Muscle of leg (tissue), 11 donors: ENCODE data around the gene UGT3A2. TPM values are rescaled to one million over a fixed set of nuclear protein-coding genes. Genes with fewer than 3 reads are reported as not detected.

Source experiments
- DNase-seq: peaks from one replicate; pipeline ENCODE4 v3.0.0; 2013
- H3K27ac ChIP-seq: one replicate; pipeline ENCODE4 v1.5.1; 2013; ENCODE audit warnings: mild to moderate bottlenecking, low read length, control low read depth
- H3K27me3 ChIP-seq: one replicate; pipeline ENCODE4 v1.6.1; 2013; ENCODE audit warnings: low read length; ENCODE audit not compliant: control insufficient read depth, insufficient read depth
- H3K36me3 ChIP-seq: one replicate; pipeline ENCODE4 v1.6.1; 2013; ENCODE audit warnings: low read length; ENCODE audit not compliant: control insufficient read depth, insufficient read depth
- H3K4me1 ChIP-seq: one replicate; pipeline ENCODE4 v1.6.1; 2013; ENCODE audit warnings: low read length; ENCODE audit not compliant: control insufficient read depth, insufficient read depth
- H3K4me3 ChIP-seq: one replicate; pipeline ENCODE4 v1.5.1; 2013; ENCODE audit warnings: low read length, control low read depth
- H3K9me3 ChIP-seq: replicated peaks from 2 replicates; pipeline ENCODE4 v1.6.1; 2013; ENCODE audit warnings: low read depth, low read length; ENCODE audit not compliant: control insufficient read depth
- WGBS: methylation state at CpG from one replicate; pipeline ENCODE4 v1.1.5; 2013; ENCODE audit warnings: missing lambda C conversion rate; ENCODE audit not compliant: insufficient coverage; 5-methylcytosine and 5-hydroxymethylcytosine counted together
- polyA plus RNA-seq, 8 donors: library from polyadenylated mRNA; unstranded; fragments of 120-200 nt; gene quantifications; one replicate each; pipeline versions ENCODE4 v1.2.1 to v1.2.3, GENCODE V29; 2013; ENCODE audit warnings: inconsistent platforms in 1 of 8, low replicate concordance in 1 of 8; ENCODE audit not compliant: insufficient read length in 8 of 8, insufficient read depth in 1 of 8
- total RNA-seq: library from RNA; stranded (reverse); fragments of 120-200 nt; gene quantifications from one replicate; pipeline ENCODE4 v1.2.4, GENCODE V29; 2013

The UGT3A2 gene
- total and polyA plus RNA-seq, 9 donors: 0.33 to 0.69 (median 0.50) TPM

DNA sequence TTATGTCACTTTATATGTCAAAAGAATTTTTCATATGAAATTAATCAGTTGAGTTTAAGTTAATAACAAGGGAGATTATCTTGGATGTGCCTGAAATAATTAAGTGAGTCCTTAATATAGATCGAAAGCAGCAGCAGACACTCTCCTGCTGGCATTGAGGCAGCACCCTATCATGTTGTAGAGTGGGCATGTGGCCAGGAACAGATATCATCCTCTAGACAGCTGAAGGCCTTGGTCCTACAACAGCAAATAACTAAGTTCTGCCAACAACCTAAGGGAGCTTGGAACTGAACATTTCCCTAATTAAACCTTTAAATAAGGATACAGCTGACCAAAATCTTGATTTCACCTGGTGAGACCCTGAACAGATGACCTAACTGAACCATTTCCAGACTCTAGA is 49.7 kb downstream of the UGT3A2 start:
- peak; percentile 68 for DNase-seq
- Histone ChIP-seq H3K4me3 (no peak overlapping the region), H3K27me3 (no peaks in the 10 kb centered on the region), H3K4me1 (peaks cover 2% of the 10 kb centered on the region), H3K27ac (no peak overlapping the region), H3K9me3 (peaks cover 21% of the 10 kb centered on the region), H3K36me3 (no peaks in the 10 kb centered on the region)
- no CpG with 5 or more reads among the region's 1 CpG for WGBS

DNA sequence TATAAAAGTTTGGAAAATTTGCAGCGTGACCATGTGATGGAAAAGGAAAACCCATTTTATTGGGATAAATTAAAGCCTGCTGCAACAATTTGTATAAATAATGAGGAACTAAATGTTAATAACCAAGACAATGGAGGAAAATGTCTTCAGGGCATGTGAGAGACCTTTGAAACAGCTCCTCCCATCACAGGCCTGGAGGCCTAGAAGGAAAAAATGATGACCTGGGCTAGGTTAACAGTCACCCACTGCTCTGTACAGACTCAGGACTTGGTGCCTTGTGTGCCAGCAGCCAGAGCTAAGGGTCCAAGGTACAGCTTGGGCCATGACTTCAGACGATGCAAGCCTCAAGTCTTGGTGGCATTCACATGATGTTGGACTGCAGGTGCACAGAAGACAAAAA is 53.5 kb downstream of the UGT3A2 start:
- no peak overlapping the region for H3K4me3 ChIP-seq
- H3K36me3 ChIP-seq: no peaks in the 10 kb centered on the region
- no peak for DNase-seq
- H3K9me3 ChIP-seq: peaks cover 27% of the 10 kb centered on the region
- H3K4me1 ChIP-seq: peaks cover 2% of the 10 kb centered on the region
- H3K27ac ChIP-seq: no peak overlapping the region
- no peaks in the 10 kb centered on the region for H3K27me3 ChIP-seq
- WGBS: 86% methylated on average over 2 of the region's 2 CpGs

DNA sequence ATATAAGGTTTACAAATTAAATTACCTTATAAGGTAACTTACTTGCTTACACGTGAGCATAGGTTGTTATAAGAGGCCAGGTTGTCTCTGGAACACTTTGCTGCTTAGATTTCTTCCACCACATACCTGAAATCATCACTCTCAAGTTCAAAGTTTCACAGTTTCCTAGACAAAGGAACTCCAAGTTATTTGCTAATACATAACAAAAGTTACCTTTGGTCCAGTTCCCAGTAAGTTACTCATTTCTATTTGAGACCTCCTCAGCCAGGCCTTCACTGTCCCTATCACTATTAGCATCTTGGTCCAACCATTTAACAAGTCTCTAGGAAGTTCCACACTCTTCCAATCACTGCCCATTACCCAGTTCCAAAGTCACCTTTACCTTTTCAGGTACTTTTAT is 57.0 kb downstream of the UGT3A2 start:
- Histone ChIP-seq H3K4me1 (no peaks in the 10 kb centered on the region), H3K9me3 (peaks cover 16% of the 10 kb centered on the region), H3K27ac (no peak overlapping the region), H3K36me3 (no peaks in the 10 kb centered on the region), H3K4me3 (no peak overlapping the region), H3K27me3 (no peaks in the 10 kb centered on the region)
- WGBS: no CpG with 5 or more reads among the region's 1 CpG
- DNase-seq: no peak

DNA sequence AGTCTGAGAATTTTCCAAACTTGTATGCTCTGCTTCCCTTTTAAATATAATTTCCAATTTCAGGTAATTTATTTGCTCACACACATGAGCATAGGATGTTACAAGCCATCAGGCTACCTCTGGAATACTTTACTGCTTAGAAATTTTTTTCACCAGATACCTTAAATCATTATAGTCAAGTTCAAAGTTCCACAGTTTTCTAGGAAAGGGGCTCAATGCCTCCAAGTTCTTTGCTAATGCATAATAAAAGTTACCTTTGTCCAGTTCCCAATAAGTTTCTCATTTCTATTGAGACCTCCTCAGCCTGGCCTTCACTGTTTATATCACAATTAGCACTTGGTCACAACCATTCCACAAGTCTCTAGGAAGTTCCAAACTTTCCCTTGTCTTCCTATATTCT is 59.3 kb downstream of the UGT3A2 start:
- peaks cover 6% of the 10 kb centered on the region for H3K9me3 ChIP-seq
- no peak for DNase-seq
- H3K4me3 ChIP-seq: no peak overlapping the region
- no peaks in the 10 kb centered on the region for H3K27me3 ChIP-seq
- no peaks in the 10 kb centered on the region for H3K36me3 ChIP-seq
- H3K4me1 ChIP-seq: no peaks in the 10 kb centered on the region
- no peak overlapping the region for H3K27ac ChIP-seq

DNA sequence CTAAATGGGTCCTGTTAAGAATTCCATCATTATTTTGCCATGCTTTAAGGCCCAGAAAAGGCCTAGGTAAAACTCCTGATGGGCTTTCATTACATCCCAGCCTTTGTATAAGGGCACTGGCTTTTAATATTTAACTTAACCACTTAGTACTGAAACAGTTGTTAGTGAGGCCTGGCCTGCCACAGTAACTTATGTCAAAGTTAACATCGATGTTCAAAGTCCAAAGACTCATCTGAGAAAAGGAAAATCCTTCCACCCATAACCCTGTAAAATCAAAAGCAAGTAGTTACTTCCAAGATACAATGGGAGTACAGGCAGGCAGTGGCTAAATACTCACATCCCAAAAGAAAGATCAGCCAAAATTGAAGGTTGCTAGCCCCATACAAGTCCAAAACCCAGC is 60.5 kb downstream of the UGT3A2 start:
- no peak overlapping the region for H3K27ac ChIP-seq
- H3K9me3 ChIP-seq: peaks cover 6% of the 10 kb centered on the region
- H3K4me3 ChIP-seq: no peak overlapping the region
- no peak for DNase-seq
- no peaks in the 10 kb centered on the region for H3K4me1 ChIP-seq
- H3K27me3 ChIP-seq: no peaks in the 10 kb centered on the region
- H3K36me3 ChIP-seq: no peaks in the 10 kb centered on the region
- no CpG with 5 or more reads among the region's 1 CpG for WGBS

DNA sequence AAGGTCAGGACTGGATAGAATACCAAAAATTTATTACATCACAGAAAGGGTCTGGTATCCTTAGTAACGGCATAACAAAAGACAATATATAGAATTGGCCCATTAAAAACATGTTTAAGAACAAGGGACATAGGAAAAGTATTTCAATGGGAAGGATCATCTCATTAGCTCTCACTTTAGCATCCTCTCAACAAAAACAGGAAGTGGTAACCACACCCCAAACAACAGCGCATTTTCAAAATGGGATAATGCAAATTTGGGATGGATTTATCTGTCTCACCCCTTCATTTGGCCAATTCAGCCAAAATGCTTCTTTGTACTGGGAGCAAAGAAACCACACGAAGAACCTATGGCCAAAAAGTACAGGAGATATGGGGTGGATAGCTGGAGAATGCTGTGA is 65.7 kb downstream of the UGT3A2 start:
- Histone ChIP-seq H3K9me3 (no peaks in the 10 kb centered on the region), H3K4me1 (no peaks in the 10 kb centered on the region)
- 38% methylated on average over 1 of the region's 3 CpGs for WGBS

DNA sequence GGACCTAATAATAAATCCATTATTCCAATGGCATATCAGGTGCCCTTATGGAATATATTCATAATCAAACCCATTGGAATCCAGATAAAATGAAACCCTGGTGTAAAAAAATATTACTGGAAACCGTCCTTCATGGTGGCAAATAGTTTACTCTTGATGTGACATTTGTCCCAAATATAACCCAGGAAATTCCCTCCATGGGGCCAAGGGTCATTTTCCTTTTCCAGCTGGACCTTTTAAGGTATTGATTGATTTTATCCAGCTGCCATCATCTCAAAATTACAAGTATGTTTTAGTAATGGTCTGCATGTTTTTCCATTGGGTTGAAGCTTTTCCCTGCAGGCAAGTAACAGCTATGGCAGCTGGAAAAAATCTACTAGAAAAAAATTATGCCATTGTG is 67.1 kb downstream of the UGT3A2 start:
- Histone ChIP-seq H3K4me1 (no peaks in the 10 kb centered on the region), H3K27ac (no peak overlapping the region), H3K36me3 (no peaks in the 10 kb centered on the region), H3K9me3 (no peaks in the 10 kb centered on the region), H3K27me3 (no peaks in the 10 kb centered on the region), H3K4me3 (no peak overlapping the region)
- no peak for DNase-seq
- WGBS: no CpG with 5 or more reads among the region's 1 CpG

More for the DNA sequence above, 65.7 kb downstream of the UGT3A2 start:
- no peak overlapping the region for H3K4me3 ChIP-seq
- no peak for DNase-seq
- H3K27ac ChIP-seq: no peak overlapping the region
- no peaks in the 10 kb centered on the region for H3K36me3 ChIP-seq
- no peaks in the 10 kb centered on the region for H3K27me3 ChIP-seq

DNA sequence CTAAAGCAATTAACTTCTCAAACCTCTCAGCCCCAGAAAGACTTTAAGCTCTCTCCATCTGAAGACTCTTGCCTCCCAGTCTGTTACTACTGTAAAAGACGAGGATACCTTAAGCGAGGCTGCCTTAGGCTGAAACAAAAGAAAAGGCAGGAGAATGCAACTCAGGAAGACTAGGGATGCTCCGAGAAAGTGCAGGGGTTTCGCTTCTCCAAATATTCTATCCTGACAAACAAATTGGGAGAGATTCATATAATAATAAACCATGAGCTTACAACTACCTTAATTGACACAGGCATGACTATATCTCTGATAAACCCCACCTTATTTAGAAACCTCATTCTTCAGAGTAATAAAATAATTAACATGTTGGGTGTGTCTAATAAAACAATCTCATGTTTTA is 70.6 kb downstream of the UGT3A2 start:
- 92% methylated on average over 2 of the region's 4 CpGs for WGBS

DNA sequence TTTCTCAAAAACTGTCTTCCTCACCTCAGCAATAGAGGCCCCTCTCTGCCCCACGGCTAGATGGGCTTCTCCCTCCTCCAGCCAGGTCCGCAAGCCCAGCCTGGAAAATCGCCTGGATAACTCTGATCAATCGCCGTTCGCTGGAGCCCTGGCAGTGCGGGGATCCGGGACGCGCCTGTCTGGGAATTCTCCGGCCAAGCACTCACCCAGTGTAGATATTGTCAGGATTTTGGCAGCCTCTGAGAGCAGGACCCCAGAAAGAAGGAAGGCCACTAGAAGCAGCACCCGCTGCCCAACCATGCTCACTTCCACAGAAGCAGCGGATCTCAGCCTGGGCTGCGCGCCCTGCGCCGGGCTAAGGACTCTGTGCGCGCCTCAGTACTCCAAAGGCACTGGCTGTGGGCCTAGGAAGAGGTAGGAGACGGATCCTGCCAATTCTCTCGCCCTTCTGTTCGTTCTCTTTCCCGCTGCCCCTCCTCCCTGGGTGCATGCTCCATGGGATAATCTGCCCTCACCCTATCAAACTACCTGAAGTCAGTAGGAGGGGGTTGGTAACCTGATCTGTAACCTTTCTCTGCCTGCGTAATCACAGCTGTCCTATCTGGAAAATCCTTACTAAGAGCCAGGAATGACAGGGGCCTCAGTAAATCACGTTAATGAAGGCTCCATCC is 75.6 kb downstream of the UGT3A2 start, which contains the start of gene UGT3A1:
TSS of gene UGT3A1 (minus strand) at position 450 of the 671 bp plus-strand sequence. CDS start at position 300, 150 bp downstream.
- DNase-seq: peak; percentile 66
- 1% methylated on average over 12 of the region's 25 CpGs for WGBS
- H3K27ac ChIP-seq: peak within 1 kb of the TSS; percentile 66
- peak within 1 kb of the TSS; percentile 31 for H3K4me3 ChIP-seq
- H3K9me3 ChIP-seq: no peaks in the 10 kb centered on the region
- peaks cover 3% of the 10 kb centered on the region for H3K27me3 ChIP-seq
- H3K4me1 ChIP-seq: no peaks in the 10 kb centered on the region
- no peaks in the 10 kb centered on the region for H3K36me3 ChIP-seq

More for the DNA sequence above, 70.6 kb downstream of the UGT3A2 start:
- Histone ChIP-seq H3K4me1 (no peaks in the 10 kb centered on the region), H3K9me3 (no peaks in the 10 kb centered on the region), H3K36me3 (no peaks in the 10 kb centered on the region), H3K4me3 (no peak overlapping the region), H3K27me3 (no peaks in the 10 kb centered on the region), H3K27ac (no peak overlapping the region)
- no peak for DNase-seq

DNA sequence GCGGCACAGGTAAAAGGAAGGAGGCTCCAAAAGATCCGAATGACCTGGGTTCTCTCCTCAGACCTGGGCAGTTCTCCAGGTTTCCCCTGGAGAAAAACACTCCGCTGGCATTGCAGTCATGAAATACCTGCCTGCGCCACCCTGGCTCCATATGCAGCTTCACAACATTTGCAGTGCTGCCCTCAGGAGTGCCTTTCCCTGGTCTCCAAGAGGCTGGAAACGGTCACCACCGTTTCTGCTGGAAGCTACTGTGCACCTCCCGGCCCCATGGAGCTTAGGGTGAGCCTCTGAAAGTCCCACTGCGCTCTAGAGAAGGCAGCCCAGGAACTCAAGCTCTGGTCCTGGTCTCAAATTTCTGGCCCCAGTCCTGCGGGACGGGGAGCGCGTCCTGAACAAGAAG is 76.2 kb downstream of the UGT3A2 start:
- peak; percentile 15 for DNase-seq
- Histone ChIP-seq H3K4me3 (peak overlapping the region; percentile 31), H3K4me1 (no peaks in the 10 kb centered on the region), H3K27ac (peak overlapping the region; percentile 66), H3K9me3 (no peaks in the 10 kb centered on the region), H3K36me3 (no peaks in the 10 kb centered on the region), H3K27me3 (peaks cover 3% of the 10 kb centered on the region)
- 30% methylated on average over 7 of the region's 12 CpGs for WGBS

DNA sequence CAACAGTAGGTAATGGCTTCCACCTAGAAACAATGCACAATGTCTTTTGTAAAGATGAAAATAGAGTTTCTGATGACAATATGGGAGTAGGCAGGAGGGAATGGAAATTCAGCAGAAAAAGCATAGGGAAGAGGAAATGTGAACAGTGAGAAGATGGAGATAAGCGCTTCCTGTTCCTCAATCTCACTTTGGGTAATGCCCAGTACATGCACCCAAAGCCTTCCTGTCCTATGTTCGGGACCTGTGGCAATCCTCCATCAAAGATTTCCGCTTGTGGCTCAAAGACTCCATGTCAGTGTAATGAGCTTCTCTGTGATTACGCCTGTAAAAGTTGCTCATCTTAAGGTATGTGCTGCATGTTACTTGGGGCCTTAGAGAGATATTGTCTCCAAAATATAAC is 78.2 kb downstream of the UGT3A2 start:
- WGBS: no CpG with 5 or more reads among the region's 4 CpGs
- Histone ChIP-seq H3K27ac (no peak overlapping the region), H3K4me3 (no peak overlapping the region), H3K27me3 (peaks cover 3% of the 10 kb centered on the region), H3K36me3 (no peaks in the 10 kb centered on the region), H3K4me1 (no peaks in the 10 kb centered on the region), H3K9me3 (no peaks in the 10 kb centered on the region)
- no peak for DNase-seq
